ENCODE measurements around the gene SH3PXD2A.

SH3PXD2A gene

DNA sequence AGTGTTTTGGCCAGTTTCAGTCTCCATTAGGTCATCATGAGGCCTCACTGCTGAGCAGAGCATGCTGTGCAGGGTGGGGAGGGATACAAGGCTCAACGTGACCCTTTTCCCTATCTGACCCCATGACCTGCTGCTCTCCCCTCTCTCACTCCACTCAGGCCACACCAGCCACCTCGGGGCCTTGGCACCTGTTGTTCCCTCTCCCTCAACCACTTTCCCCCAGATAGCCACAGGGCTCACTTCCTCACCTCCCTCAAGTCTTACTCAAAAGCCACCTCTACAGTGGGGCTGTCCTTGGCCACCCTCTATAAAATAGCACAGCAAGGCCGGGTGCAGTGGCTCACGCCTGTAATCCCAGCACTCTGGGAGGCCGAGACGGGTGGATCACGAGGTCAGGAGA is 13.9 kb downstream of the SH3PXD2A start:
- Histone ChIP-seq H4K20me1 (ENCODE audit: insufficient read depth, low read length) (0 out of 2 replicates have a peak, but pooled peaks cover 5% of the 10 kb centered on the region), H3K4me2 (ENCODE audit: insufficient read depth, low read length) (no peak overlapping the region), H3K27me3 (ENCODE audit: insufficient read depth, low read length, poor library complexity) (peaks cover 13% of the 10 kb centered on the region), H3K36me3 (ENCODE audit: insufficient read depth, low read length) (no peaks in the 10 kb centered on the region), H3K9ac (ENCODE audit: low read depth, low read length) (no peak overlapping the region), H3K4me1 (ENCODE audit: insufficient read depth, low read length) (no peaks in the 10 kb centered on the region), H3K27ac (ENCODE audit: low read length) (no peak overlapping the region), H3K79me2 (ENCODE audit: insufficient read depth, low read length) (no peaks in the 10 kb centered on the region), H3K9me3 (ENCODE audit: insufficient read depth, low read length, severe bottlenecking) (no peaks in the 10 kb centered on the region), H2AFZ (ENCODE audit: low read depth, low read length) (no peak overlapping the region), H3K4me3 (ENCODE audit: low read depth in 1 of 2, low read length in 2 of 2) (no peak overlapping the region)
- no peak for TF ChIP-seq EZH2 (IDR thresholded peaks at IDR 0.05; ENCODE audit: borderline replicate concordance, low read depth, low read length, severe bottlenecking)
- TF ChIP-seq, protein P1, sequence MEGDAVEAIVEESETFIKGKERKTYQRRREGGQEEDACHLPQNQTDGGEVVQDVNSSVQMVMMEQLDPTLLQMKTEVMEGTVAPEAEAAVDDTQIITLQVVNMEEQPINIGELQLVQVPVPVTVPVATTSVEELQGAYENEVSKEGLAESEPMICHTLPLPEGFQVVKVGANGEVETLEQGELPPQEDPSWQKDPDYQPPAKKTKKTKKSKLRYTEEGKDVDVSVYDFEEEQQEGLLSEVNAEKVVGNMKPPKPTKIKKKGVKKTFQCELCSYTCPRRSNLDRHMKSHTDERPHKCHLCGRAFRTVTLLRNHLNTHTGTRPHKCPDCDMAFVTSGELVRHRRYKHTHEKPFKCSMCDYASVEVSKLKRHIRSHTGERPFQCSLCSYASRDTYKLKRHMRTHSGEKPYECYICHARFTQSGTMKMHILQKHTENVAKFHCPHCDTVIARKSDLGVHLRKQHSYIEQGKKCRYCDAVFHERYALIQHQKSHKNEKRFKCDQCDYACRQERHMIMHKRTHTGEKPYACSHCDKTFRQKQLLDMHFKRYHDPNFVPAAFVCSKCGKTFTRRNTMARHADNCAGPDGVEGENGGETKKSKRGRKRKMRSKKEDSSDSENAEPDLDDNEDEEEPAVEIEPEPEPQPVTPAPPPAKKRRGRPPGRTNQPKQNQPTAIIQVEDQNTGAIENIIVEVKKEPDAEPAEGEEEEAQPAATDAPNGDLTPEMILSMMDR (IDR thresholded peaks at IDR 0.05; ENCODE audit: borderline replicate concordance, extremely low read depth, low read length, poor library complexity, severe bottlenecking), result no peak
- ATAC-seq (ENCODE audit: insufficient read depth, low read depth) (no peak), DNase-seq (no peak)

DNA sequence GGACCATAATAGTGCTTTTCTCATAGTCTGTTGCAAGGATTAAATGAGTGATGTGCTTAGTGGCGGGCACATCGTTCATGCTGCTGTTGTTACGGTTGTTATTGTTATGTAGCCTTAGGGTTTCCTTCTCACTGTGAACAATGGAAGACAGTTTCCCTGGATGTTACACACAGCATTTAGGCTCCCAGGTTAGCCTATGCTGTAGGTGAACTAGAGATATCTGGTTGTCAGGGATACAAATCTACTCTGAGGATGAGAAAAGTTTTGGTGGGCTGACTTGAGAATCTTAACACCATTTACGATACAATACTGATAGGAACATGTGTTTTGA is 14.7 kb downstream of the SH3PXD2A start:
- Histone ChIP-seq H2AFZ (ENCODE audit: low read depth, low read length) (no peak overlapping the region), H4K20me1 (ENCODE audit: insufficient read depth, low read length) (0 out of 2 replicates have a peak, but pooled peaks cover 4% of the 10 kb centered on the region), H3K36me3 (ENCODE audit: insufficient read depth, low read length) (no peaks in the 10 kb centered on the region), H3K9ac (ENCODE audit: low read depth, low read length) (no peak overlapping the region), H3K4me3 (ENCODE audit: low read depth in 1 of 2, low read length in 2 of 2) (no peak overlapping the region), H3K9me3 (ENCODE audit: insufficient read depth, low read length, severe bottlenecking) (no peaks in the 10 kb centered on the region), H3K27me3 (ENCODE audit: insufficient read depth, low read length, poor library complexity) (peaks cover 9% of the 10 kb centered on the region), H3K27ac (ENCODE audit: low read length) (no peak overlapping the region), H3K4me1 (ENCODE audit: insufficient read depth, low read length) (no peaks in the 10 kb centered on the region), H3K79me2 (ENCODE audit: insufficient read depth, low read length) (no peaks in the 10 kb centered on the region), H3K4me2 (ENCODE audit: insufficient read depth, low read length) (no peak overlapping the region)
- DNase-seq (no peak), ATAC-seq (ENCODE audit: insufficient read depth, low read depth) (no peak)
- TF ChIP-seq EZH2 (IDR thresholded peaks at IDR 0.05; ENCODE audit: borderline replicate concordance, low read depth, low read length, severe bottlenecking), result no peak
- TF ChIP-seq, protein P1 (IDR thresholded peaks at IDR 0.05; ENCODE audit: borderline replicate concordance, extremely low read depth, low read length, poor library complexity, severe bottlenecking), result no peak

DNA sequence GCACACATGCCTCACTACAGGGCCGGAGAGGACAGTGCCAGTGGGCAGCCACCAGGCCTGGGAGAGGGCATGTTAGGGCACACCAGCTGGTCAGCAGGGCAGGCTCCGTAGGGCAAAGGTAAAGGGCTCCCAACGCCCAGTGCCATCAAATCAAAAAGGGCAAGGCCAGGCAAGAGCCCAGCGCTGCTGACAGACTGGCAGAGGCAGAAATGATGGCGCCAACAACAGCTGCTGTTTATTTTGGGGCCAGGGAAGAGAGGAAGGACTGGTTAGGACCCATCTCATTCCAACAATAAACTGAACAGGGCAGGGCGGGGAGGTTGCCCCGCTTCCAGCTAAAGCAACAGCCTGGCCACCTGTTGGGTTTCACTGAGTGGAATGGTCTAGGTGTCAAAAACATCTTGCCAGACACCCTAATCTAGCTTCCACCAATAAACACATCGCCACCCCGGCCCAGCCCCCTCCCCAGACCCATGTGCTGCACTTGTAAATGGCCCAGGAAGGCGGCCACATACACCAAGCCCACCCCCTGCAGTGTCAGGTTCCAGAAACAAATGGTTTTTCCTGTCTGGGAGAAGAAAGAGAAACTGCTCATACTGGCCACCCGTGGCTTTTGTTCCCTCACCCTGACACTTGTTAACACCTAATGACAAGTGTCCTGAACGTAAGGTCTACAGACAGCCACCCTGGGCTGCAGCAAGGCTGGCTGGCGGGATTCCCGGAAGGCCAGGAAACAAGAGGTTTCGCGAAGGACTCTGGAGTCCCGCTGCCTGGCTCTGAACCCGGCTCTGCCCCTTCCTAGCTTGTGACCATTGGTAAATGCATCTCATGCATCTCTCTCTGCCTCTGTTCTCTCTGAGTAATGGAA is 15.3 kb downstream of the SH3PXD2A start:
- no peak for DNase-seq
- TF ChIP-seq EZH2 (IDR thresholded peaks at IDR 0.05; ENCODE audit: borderline replicate concordance, low read depth, low read length, severe bottlenecking), result no peak
- TF ChIP-seq, protein P1 (IDR thresholded peaks at IDR 0.05; ENCODE audit: borderline replicate concordance, extremely low read depth, low read length, poor library complexity, severe bottlenecking), result no peak
- H3K4me2 ChIP-seq (ENCODE audit: insufficient read depth, low read length), result no peak overlapping the region
- no peaks in the 10 kb centered on the region for H3K36me3 ChIP-seq (ENCODE audit: insufficient read depth, low read length)
- H3K9ac ChIP-seq (ENCODE audit: low read depth, low read length), result no peak overlapping the region
- H3K27ac ChIP-seq (ENCODE audit: low read length), result no peak overlapping the region
- no peaks in the 10 kb centered on the region for H3K9me3 ChIP-seq (ENCODE audit: insufficient read depth, low read length, severe bottlenecking)
- no peak overlapping the region for H2AFZ ChIP-seq (ENCODE audit: low read depth, low read length)
- H3K27me3 ChIP-seq (ENCODE audit: insufficient read depth, low read length, poor library complexity), result peaks cover 9% of the 10 kb centered on the region
- H3K4me3 ChIP-seq (ENCODE audit: low read depth in 1 of 2, low read length in 2 of 2), result no peak overlapping the region
- 0 out of 2 replicates have a peak, but pooled peaks cover 4% of the 10 kb centered on the region for H4K20me1 ChIP-seq (ENCODE audit: insufficient read depth, low read length)
- H3K79me2 ChIP-seq (ENCODE audit: insufficient read depth, low read length), result no peaks in the 10 kb centered on the region
- no peak for ATAC-seq (ENCODE audit: insufficient read depth, low read depth)
- H3K4me1 ChIP-seq (ENCODE audit: insufficient read depth, low read length), result no peaks in the 10 kb centered on the region

Measured in DND-41 (cell line).